ENCODE results near the gene LRRC32.

GRCh38 chr11:76657187-76658170 is 13.1 kb downstream of the LRRC32 start:
- TF ChIP-seq CTCF (IDR thresholded peaks at IDR 0.05; ENCODE audit: insufficient read depth, low read depth, low read length) (no peak), EZH2 (IDR thresholded peaks at IDR 0.05; ENCODE audit: insufficient read depth, low read length) (no peak)

Measured in astrocyte (in vitro differentiated cells and primary cell).